Endothelial cell of hepatic sinusoid (primary cell): ENCODE results near the gene HSD11B1.

Experiments
- in situ Hi-C: cut with HindIII; loops from 2 replicates; pipeline ENCODE4 v1.10.0; 2017; ENCODE audit warnings: low sequenced_read_pairs

HSD11B1 gene

DNA sequence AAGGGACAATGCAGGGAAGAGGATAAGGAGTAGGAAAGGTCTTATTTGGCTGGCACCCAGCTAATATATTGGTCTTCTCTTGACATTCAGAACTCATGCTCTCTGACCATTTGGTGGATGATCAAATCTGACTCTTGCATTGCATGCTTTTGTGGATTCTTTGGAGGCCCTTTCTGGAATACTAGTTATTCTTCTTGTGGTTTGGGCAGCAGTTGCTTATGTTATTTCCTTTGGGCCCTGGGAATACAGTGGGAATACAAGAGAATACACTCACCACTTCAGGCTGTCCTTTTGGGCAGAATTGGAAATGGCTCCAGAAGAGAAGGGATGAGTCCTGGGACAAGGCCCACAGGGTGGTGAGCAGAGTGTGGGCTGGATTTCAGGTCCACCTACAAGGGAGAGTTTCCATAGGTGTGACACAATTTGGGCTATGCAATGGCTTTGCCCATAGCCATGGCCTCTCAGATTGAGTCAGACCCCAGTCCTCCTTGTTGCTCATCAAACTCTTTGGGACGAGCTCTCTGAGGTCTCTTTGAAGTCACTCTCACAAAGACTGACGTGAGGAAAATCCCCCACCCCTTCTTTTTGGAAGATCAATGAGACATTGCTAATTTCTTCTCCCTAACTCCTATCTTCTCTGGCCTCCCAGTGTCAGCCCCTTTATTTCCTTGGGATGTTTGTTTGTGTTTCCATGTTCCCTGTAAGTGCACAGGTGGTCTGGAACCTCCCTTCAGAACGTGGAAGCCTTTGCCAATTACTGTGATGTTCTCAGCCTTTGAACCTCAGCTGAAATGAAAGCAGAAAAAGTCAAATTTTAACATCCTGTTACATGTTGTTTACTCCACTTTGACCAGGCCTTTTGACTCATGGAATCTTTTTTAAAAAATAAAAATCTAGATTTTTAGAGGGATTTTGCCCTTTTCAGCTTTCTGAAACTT, 19.4 kb downstream of the HSD11B1 start:
- in situ Hi-C loops: no loop called here

GRCh38 chr1:209727286-209727685, 22.6 kb downstream of the HSD11B1 start:
- in situ Hi-C loops: loop anchor here (5.0 kb wide), 1 partner anchor 35 kb away; no protein-coding TSS in a partner anchor

GRCh38 chr1:209727785-209728184, 23.1 kb downstream of the HSD11B1 start:
- in situ Hi-C loops: loop anchor here (5.0 kb wide), 1 partner anchor 35 kb away; no protein-coding TSS in a partner anchor

DNA sequence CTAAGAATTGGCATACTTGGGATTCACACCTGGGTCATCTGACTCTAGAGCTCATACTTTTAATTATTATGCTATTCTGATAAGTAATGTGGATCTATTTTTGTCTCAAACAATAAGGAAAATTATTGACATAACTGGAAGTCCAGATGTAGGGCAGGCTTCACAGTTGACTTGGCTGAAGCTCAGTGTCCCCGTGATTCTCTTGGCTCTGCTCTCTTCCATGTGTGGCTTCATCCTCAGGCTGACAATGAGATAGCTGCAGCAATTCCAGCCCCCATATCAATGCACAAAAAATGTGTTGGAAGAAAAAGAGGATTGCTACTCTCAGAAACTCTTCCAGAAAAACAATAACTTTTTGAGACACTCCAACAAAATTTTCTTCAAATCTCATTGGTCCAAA, 23.8 kb downstream of the HSD11B1 start:
- in situ Hi-C loops: loop anchor here (5.0 kb wide), 1 partner anchor 34 kb away; no protein-coding TSS in a partner anchor

DNA sequence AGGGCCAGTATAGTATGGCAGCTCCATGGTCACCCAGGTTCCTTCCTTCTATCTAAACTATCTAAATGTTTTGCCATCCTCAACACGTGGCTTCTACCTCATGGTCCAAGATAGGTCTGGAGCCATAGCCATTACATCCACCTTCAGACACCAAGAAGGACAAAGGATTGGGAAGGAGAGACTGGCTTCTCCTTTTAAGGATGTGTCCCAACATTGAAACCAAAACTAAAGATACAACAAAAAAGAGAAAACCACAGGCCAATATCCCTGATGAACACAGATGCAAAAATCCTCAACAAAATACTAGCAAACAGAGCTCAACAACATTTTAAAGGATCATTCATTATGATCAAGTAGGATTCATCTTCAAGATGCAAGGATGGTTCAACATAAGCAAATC, 24.8 kb downstream of the HSD11B1 start:
- in situ Hi-C loops: loop anchor here (5.0 kb wide), 1 partner anchor 33 kb away; no protein-coding TSS in a partner anchor

DNA sequence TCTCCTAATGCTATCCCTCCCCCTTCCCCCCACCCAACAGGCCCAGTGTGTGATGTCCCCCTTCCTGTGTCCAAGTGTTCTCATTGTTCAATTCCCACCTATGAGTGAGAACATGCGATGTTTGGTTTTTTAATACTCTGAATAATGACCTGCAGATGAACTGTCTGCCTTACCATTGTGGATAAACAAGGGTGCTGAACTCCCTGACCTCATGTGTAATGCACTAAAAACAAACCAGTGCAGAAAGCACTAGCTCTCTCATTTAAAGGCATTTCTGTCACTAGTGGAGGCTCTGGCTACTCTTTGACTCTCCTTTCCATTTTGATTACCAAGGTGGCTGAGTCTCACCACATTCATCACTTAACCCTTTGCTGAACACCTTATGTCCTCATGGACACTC, 28.1 kb downstream of the HSD11B1 start:
- in situ Hi-C loops: no loop called here

GRCh38 chr1:209733409-209734192, 29.0 kb downstream of the HSD11B1 start:
- in situ Hi-C loops: no loop called here

- in situ Hi-C loops: no loop called here
Measured at GRCh38 chr1:209736490-209737117, 32.0 kb downstream of the HSD11B1 start.

GRCh38 chr1:209737118-209737505, 32.5 kb downstream of the HSD11B1 start:
- in situ Hi-C loops: no loop called here

DNA sequence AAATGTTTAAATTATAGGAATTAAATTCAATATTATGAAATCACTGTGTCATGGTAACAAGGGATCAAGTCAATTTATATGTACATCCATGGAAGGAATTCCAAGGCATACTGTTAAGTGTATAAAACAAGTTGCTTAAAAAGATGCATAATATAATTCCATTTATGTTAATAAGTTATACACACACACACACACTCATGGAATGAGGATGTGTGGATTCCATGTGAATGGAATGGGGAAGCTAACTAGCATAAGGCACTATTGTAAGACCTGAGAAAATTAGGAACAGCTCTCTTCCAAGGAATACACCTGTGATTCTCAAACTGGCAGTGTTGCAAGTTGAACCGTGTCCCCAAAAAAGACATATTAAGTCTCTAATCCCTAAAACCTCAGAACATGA, 33.6 kb downstream of the HSD11B1 start:
- in situ Hi-C loops: no loop called here

DNA sequence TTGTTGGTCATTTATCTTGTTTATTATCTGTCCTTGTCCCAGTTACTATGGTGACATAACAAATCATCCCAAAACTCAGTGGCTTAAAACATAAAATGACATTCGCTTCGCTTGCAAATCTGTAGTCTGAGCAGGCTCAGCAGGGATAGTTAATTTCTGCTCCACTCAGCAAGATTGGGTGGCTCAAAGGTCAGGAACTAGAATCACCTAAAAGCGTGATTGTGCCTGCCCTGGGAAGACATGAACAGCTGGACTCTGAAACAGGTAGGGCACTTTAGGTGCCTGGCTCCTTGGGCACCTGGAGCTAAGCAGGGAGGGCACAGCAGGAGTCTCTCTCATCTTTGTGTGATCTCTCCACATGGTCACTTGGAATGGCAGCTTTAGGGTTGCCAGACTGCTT, 36.5 kb downstream of the HSD11B1 start:
- in situ Hi-C loops: no loop called here

- in situ Hi-C loops: no loop called here
Measured at GRCh38 chr1:209741889-209742288, 37.2 kb downstream of the HSD11B1 start.

DNA sequence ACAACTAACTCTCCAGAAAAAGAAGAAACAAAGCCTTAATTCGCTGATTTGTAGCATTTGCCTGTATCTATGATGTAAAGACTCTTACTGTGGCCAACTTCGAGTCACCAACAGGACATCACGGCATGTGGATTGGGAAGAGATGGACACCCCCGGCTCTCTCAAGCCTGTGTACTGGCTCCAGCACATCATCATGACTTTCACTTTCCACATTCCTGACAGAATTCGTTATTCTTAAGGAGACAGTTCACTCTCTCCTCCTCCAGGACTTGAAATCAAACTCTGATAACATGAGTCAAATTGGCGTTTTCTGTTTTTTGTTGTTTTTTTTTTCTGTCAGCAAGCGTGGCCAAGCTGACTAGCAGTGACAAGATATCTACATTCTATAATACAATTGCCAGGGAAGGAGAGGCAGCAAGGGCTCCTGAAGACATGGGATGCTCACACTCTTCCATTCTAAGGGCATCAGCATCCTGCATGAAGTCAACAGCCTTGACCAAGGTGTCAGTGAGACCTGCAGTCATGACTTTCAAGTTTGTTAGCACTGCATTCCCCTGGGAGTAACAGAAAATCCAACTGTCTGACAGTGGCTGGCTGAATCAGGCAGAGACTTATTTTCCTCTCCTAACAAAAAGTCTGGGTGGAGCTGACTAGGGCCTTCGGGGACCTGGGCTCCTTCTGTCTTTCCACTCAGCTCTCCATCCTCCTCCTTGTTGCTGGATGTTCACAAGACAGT, 37.9 kb downstream of the HSD11B1 start:
- in situ Hi-C loops: no loop called here

- in situ Hi-C loops: no loop called here
Measured at GRCh38 chr1:209743145-209743482, 38.5 kb downstream of the HSD11B1 start.

DNA sequence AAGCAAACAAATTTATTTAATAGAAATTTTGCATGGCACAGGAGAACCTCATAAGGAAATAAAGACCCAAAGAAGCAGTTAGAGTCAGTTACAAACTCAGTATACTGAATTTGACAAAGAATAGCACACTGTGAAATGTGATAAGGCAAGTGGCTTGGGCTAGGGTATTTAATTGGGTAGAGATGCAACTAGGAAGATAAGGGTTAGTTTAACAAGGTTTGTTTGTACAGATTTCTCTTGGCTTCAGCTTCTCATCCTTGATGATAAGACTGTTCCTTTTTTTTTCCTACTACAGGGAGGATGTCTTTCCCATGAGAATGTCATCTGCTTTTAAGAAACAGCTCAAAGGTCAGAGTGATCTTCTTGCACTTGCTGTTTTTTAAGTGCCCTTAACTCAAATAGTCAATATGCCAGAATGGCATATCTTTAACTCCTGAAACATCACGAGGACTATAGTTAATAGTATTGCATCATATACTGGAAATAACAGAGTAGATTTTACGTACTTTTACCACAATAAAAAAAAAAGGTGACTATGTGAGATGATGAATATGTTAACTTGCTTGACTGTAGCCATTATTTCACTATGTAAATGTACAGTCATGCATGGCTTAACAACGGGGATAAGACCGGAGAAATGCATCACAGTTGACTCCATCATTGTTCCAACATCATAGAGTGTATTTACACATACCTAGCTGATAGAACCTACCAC, 42.0 kb downstream of the HSD11B1 start:
- in situ Hi-C loops: no loop called here

GRCh38 chr1:209747580-209748262, 43.1 kb downstream of the HSD11B1 start:
- in situ Hi-C loops: no loop called here

DNA sequence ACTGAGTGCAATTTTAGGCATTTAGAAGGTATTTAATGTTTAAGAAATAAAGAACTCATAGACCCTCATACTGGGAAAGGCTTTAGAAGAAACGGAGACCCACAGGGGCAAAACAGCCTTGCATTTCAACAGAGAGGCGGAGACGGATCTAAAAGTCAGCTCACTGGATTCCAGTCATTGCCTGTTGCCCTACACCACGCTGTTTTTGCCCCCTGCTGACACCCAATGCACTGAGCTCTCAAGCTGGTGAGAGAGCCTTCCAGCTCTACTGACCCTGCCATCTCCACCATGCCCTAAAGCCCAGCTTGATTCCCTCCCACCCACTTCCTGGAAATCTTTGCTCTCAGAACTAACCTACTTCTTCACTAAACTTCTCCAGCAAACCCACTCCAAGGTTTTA, 44.0 kb downstream of the HSD11B1 start:
- in situ Hi-C loops: no loop called here

GRCh38 chr1:209749205-209749604, 44.6 kb downstream of the HSD11B1 start:
- in situ Hi-C loops: no loop called here

DNA sequence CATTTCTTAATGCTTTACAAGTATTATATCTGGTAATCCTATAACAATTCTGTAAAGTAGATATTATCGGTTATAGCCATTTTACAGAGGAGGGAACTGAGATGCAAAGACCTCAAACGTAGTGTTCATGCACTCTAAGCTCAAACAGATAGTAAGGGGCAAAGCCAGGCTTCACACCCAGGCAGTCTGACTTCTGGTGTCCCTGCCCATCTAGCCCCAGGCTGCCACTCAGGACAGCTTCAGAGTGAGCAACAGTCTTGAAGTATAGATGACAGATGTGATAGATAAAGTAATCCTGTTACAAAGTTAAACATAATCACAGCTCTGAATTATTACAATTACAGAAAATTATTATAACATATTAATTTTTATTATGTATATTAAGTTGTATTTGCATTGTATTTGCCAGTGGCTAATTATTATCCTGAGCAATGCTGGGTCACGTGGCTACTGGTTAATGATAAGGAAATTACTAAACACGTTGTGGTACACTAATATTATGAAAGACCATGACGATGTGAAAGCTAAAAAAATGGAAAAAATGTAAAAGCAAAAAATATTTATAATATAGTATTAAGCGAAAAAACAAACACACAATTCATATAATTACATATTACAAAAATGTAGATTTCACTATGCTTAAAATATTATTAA, 45.2 kb downstream of the HSD11B1 start:
- in situ Hi-C loops: no loop called here
